Glomerular visceral epithelial cell (primary cell): ENCODE data around the gene CCDC171.
"Not testable (repeated sequence)": the region's sequence is repeated elsewhere in the genome, so short reads cannot be mapped to it uniquely, and the experiment has no call there.

Source experiments
- DNase-seq: peaks from one replicate; pipeline ENCODE4 v3.0.0-alpha.2; 2016; ENCODE audit errors: extremely low spot score

CCDC171 gene

GRCh38 chr9:15553528-15553898 lies 670 bp downstream of the CCDC171 start:
- no peak for DNase-seq

- DNase-seq: no peak
These were observed 17.9 kb downstream of the CCDC171 start for GRCh38 chr9:15570769-15571168.

- DNase-seq: no peak
These were observed 19.4 kb downstream of the CCDC171 start for GRCh38 chr9:15572200-15572770.

GRCh38 chr9:15576350-15577050 lies 23.7 kb downstream of the CCDC171 start:
- no peak for DNase-seq

DNA sequence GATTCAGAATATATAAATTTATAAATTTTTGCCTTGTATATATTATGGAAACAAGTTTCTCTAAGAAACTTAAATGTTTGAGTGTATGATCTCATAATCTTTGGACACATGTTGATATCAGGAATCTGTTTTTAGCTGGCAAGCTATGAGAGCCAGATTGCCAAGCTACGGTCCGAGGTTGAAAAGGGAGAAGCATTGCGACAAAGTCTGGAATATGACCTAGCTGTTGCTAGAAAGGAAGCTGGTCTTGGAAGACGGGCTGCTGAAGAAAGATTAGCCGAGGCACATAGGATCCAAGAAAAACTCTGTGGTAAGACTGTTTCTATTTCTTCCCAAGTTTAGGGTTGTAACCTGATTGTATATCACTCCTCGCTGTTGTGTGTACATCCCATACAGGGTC lies 25.9 kb downstream of the CCDC171 start:
- DNase-seq: no peak

GRCh38 chr9:15584379-15584778 lies 31.5 kb downstream of the CCDC171 start:
- DNase-seq: no peak

- no peak for DNase-seq
These were observed 39.5 kb downstream of the CCDC171 start for GRCh38 chr9:15592317-15592716.

DNA sequence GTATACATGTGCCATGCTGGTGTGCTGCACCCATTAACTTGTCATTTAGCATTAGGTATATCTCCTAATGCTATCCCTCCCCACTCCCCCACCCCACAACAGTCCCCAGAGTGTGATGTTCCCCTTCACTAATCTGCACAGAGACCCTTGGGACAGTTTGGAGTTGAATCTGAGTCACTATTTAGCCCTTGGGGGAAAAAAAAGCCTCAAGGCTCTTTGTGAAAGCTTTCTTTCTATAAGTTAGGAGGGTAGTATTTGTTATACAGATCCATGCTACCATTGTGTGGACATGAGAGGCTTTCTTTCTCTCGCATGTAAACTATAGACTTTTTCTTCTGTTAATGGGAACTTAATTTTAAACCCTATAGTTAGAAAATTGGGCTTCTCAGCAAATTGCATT lies 40.1 kb downstream of the CCDC171 start:
- not testable (repeated sequence) for DNase-seq

GRCh38 chr9:15600666-15601330 lies 48.0 kb downstream of the CCDC171 start:
- DNase-seq: not testable (repeated sequence)

DNA sequence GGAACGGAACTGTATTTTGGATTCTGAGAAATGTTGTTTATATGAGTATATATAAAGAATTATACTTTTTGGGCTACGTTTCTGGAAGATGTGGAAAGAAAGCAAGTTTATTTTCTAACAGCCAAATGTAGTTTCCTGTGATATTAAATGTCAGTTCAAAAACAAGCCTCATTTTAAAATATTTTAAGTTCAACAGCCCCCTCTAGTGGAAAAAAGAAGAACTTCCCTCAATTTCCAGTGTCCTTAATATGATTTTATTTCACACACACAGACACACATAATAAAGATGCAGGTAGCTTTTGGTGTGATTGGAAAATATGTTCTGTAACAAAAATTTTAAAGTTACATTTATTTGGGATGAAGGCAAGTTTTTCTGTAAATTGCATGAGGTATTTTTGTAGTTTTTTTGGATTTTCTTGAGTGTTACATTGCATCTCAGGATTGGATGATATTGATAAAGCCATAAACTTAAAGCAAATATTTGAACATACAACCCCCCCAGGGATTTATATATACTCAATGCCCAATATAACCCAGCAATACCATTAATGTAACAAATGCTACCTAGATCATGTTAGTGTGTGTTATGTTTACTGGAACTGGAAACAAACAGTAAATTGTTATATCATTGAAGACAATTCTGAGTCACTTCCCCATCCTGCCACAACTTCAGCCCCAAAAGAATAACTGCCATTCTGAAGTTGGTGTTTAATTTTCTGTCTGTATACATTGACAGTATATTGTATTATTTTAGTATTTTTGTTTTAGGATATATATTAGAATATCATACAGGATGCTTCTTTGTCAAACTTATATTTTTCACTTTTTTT lies 54.0 kb downstream of the CCDC171 start:
- DNase-seq: peak; percentile 61

GRCh38 chr9:15612962-15613361 lies 60.1 kb downstream of the CCDC171 start:
- no peak for DNase-seq

DNA sequence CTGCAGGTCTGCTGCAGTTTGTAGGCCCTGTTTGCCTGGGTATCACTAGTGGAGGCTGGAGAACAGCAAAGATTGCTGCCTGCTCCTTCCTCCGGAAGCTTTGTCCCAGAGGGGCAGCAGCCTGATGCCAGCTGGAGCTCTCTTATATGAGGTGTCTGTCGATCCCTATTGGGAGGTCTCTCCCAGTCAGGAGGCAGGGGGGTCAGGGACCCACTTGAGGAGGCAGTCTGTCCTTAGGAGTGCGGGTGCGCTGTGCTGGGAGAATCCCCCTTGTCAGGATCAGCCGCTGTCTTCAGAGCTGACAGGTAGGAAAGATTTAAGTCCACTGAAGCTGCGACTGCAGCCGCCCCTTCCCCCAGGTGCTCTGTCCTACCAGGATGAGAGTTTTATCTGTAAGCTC lies 64.9 kb downstream of the CCDC171 start:
- no peak for DNase-seq

- no peak for DNase-seq
These were observed 65.9 kb downstream of the CCDC171 start for GRCh38 chr9:15618540-15619331.

- DNase-seq: no peak
These were observed 69.6 kb downstream of the CCDC171 start for GRCh38 chr9:15622318-15622971.

DNA sequence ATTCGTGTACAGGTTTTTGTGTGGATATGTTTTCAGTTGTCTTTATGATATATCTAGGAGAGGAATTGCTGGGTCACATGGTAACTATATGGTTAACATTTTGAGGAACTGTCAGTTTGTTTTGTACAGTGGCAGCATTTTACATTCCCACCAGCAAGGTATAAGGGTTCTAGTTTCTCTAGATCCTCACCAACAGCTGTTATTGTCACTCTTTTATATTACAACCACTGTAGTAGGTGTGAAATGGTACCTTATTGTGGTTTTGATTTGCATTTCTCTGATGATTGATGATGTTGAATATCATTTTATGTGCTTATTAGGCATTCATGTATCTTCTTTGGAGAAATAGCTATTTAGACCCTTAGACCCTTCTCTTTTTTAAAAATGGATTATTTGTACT lies 82.9 kb downstream of the CCDC171 start:
- DNase-seq: no peak

- no peak for DNase-seq
These were observed 87.3 kb downstream of the CCDC171 start for GRCh38 chr9:15640121-15640520.

DNA sequence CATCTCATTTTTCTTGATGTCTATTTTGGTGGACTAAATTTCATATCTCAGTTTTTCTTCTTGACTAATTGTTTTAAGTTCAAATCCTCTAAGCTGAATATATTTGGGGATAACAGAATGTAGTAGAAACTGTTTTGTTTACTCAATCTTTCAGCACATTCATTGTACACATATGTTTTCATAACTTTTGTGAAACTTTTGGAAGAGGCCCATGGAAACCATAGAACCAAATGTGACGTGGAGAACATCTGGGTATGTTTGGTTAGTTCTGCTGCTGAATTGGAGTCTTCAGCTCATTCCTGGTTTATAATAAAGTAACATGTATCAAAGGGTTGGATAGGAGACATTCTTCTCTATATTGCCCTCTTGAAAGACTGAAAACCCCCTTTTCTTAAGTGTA lies 88.4 kb downstream of the CCDC171 start:
- no peak for DNase-seq

GRCh38 chr9:15642369-15642962 lies 89.6 kb downstream of the CCDC171 start:
- DNase-seq: peak; percentile 30

DNA sequence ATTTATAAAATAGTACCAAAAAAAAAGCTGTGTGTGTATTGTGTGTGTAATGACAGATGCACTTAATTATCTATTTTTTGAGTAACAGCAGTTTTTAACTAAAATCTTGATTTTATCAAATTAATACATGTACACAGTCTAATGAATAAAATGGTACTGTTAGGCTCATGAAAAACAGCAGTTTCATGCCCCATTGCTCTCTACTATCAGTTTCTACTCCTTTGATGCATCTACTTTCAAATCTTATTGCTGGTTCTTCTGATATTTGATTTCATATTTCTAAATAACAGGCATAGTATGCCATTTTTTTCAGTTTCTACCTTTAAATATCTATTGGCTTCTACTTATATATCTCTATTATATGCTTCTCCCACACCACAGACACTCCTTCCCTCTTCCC lies 117.4 kb downstream of the CCDC171 start:
- no peak for DNase-seq

- DNase-seq: no peak
These were observed 118.1 kb downstream of the CCDC171 start for GRCh38 chr9:15670894-15671293.

DNA sequence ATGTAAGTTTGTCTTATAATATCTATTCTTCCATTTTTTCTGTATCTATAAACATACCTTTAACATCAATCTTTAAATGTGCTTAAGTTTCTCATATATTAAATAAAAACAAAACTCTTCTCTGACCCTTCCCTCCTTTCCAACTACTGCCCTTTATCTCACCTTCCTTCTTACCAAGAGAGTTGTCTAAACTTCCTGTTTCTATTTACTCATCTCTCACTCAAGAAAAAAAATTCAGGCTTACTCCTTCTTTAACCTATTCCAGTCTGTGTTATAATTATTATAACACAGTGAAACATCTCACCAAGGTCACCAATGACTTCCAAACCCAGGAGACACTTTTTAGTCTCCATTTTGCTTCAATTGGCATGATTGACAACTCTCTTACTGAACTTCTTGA lies 140.9 kb downstream of the CCDC171 start:
- no peak for DNase-seq
